ENCODE measurements around the gene DLGAP1. TPM values are rescaled to one million over a fixed set of nuclear protein-coding genes. Genes with fewer than 3 reads are reported as not detected.

Gene DLGAP1
- total and polyA plus RNA-seq, 2 of the 4 experiments (the other 2 are of a cell fraction): under 0.01 to 0.09 TPM

DNA sequence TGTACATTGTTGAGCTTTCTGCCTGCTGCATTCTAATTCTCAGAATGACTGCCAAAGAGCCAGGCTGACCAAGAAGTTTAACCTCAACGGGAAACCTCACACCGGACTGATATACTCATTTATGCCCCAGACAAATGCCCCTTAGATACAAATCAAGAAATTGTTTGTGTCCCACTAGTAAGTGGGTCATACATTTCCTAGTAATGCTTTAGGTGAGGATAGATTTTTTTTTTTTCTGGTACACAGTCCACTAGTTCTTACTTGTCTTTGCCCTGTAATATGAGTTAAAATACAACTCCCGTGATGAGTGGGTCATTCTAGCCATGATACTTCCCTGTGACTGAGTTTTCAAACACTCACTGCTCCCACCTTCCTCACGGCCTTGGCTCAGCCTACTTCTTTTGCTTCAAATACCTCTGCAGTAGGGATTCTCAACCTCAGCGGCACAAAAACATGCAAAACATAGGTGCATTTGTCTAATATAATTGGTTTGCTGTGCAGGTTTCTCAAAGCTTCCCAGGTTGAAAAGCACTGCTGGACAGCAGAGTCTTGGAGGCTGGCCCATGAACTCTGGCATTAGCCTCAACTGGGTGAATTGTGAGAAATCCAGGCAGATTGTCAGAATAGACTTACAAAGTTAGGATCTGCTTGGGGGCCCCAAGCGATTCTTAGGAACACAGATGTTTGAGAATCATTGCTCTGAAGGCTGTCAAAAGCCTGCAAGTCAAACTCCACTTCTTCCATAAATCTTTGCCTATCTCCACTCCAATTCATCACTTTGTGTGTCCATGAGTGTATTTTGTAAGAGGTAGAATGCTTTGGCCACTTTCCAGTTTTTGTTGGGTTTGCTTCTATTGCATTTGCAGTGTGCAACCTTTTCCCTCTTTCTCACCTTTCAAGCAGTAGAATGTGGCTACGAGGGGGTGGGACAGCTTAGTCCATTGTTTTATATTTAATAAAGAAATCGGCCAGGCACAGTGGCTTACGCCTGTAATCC lies 969.7 kb downstream of the DLGAP1 start:
- no peak overlapping the region for H3K9ac ChIP-seq (ENCODE audit: low read depth, low read length)
- ChIA-PET CTCF (interaction anchor here (0.7 kb wide), 1 partner anchor 166 kb away, joined by 3 read pairs; no protein-coding TSS in a partner anchor), POLR2A (ENCODE audit: unreplicated experiment) (interaction anchor here (1.2 kb wide), 1 partner anchor 10 kb away, joined by 8 read pairs; no protein-coding TSS in a partner anchor)
- H2AK9ac ChIP-seq (replicated peaks; ENCODE audit: low read depth, low read length, poor library complexity): no peak overlapping the region
- H3K18ac ChIP-seq (ENCODE audit: low read depth, low read length): no peak overlapping the region
- H3K23ac ChIP-seq (ENCODE audit: low read depth, low read length): no peak overlapping the region
- intact Hi-C loops (cut with micrococcal nuclease) (no loop called here), in situ Hi-C loops (cut with MboI; ENCODE audit: low sequenced_read_pairs) (no loop called here), dilution Hi-C loops (cut with HindIII; ENCODE audit: low sequenced_read_pairs, unreplicated experiment) (no loop called here)
- H2BK5ac ChIP-seq (ENCODE audit: low read depth, low read length, poor library complexity, severe bottlenecking): no peak overlapping the region
- no peak overlapping the region for H4K91ac ChIP-seq (ENCODE audit: insufficient read depth, low read depth, low read length)
- H3K9me3 ChIP-seq (ENCODE audit: control insufficient read depth, insufficient read depth, low read length): no peaks in the 10 kb centered on the region
- H2BK120ac ChIP-seq (ENCODE audit: low read depth, low read length): no peak overlapping the region
- H2BK15ac ChIP-seq (ENCODE audit: low read depth, low read length): no peak overlapping the region
- H3K4me3 ChIP-seq (ENCODE audit: insufficient read depth, low read depth, low read length): no peak overlapping the region
- WGBS, 2 experiments (ENCODE audit: extremely low coverage in 2 of 2, insufficient read length in 1 of 2): no CpG with 5 or more reads among the region's 9 CpGs
- DNase-seq (no peak), ATAC-seq (ENCODE audit: low read depth) (no peak)
- H3K27me3 ChIP-seq (ENCODE audit: control insufficient read depth, insufficient read depth, low read length): no peaks in the 10 kb centered on the region
- no peaks in the 10 kb centered on the region; the same call in 1 of the 2 replicates for H3K4me1 ChIP-seq (ENCODE audit: control insufficient read depth, insufficient read depth, low read length)
- H3K4me2 ChIP-seq (ENCODE audit: low read depth, low read length): no peak overlapping the region
- no peak overlapping the region for H3K56ac ChIP-seq (ENCODE audit: extremely low read depth, insufficient read depth, low read length)
- no peak overlapping the region for H2AFZ ChIP-seq (replicated peaks; ENCODE audit: low read length, poor library complexity)
- no peak overlapping the region for H3K14ac ChIP-seq (replicated peaks; ENCODE audit: low read depth, low read length)
- BruUV-seq (replicated peaks): no TSS peak
- no peak overlapping the region for H3K4ac ChIP-seq (ENCODE audit: low read depth, low read length)
- H4K5ac ChIP-seq (ENCODE audit: low read depth, low read length): no peak overlapping the region
- H3K36me3 ChIP-seq (ENCODE audit: control insufficient read depth, insufficient read depth, low read length): no peaks in the 10 kb centered on the region
- TF ChIP-seq RAD21 (IDR thresholded peaks at IDR 0.05; ENCODE audit: low read length): no peak
- no peak overlapping the region for H3K27ac ChIP-seq (ENCODE audit: insufficient read depth, low read length)
- H2AK5ac ChIP-seq (ENCODE audit: low read depth, low read length): no peak overlapping the region
- no peak overlapping the region for H4K8ac ChIP-seq (ENCODE audit: low read depth in 2 of 2, low read length in 2 of 2)
- H4K20me1 ChIP-seq (ENCODE audit: insufficient read depth, low read length): no peaks in the 10 kb centered on the region
- H3K9me1 ChIP-seq (ENCODE audit: insufficient read depth, low read length): no peaks in the 10 kb centered on the region
- no peak overlapping the region for H2BK20ac ChIP-seq (ENCODE audit: low read depth, low read length)
- H3K79me1 ChIP-seq (ENCODE audit: low read depth in 1 of 2, low read length in 2 of 2): no peaks in the 10 kb centered on the region
